ENCODE measurements around the gene UBE2G1.

Gene UBE2G1

GRCh38 chr17:4407851-4408250 lies 41.4 kb upstream of the UBE2G1 start:
- no peak for TF ChIP-seq CTCF (IDR thresholded peaks at IDR 0.05; ENCODE audit: poor library complexity, severe bottlenecking)
- Histone ChIP-seq H3K27ac (ENCODE audit: poor library complexity, severe bottlenecking) (no peak overlapping the region), H3K27me3 (ENCODE audit: insufficient read depth, poor library complexity, severe bottlenecking) (no peaks in the 10 kb centered on the region), H3K9me3 (ENCODE audit: severe bottlenecking) (no peaks in the 10 kb centered on the region), H3K4me1 (ENCODE audit: insufficient read depth, poor library complexity, severe bottlenecking) (no peaks in the 10 kb centered on the region), H3K4me3 (ENCODE audit: severe bottlenecking) (no peak overlapping the region), H3K36me3 (ENCODE audit: low read depth) (no peaks in the 10 kb centered on the region)
- ATAC-seq (ENCODE audit: low read depth), result no peak
- no peak for DNase-seq (ENCODE audit: low spot score)

GRCh38 chr17:4407216-4407615 lies 40.7 kb upstream of the UBE2G1 start:
- Histone ChIP-seq H3K4me1 (ENCODE audit: insufficient read depth, poor library complexity, severe bottlenecking) (no peaks in the 10 kb centered on the region), H3K27ac (ENCODE audit: poor library complexity, severe bottlenecking) (no peak overlapping the region), H3K27me3 (ENCODE audit: insufficient read depth, poor library complexity, severe bottlenecking) (no peaks in the 10 kb centered on the region), H3K4me3 (ENCODE audit: severe bottlenecking) (no peak overlapping the region), H3K36me3 (ENCODE audit: low read depth) (no peaks in the 10 kb centered on the region), H3K9me3 (ENCODE audit: severe bottlenecking) (no peaks in the 10 kb centered on the region)
- ATAC-seq (ENCODE audit: low read depth) (no peak), DNase-seq (ENCODE audit: low spot score) (no peak)
- no peak for TF ChIP-seq CTCF (IDR thresholded peaks at IDR 0.05; ENCODE audit: poor library complexity, severe bottlenecking)

GRCh38 chr17:4406386-4406785 lies 39.9 kb upstream of the UBE2G1 start:
- Histone ChIP-seq H3K36me3 (ENCODE audit: low read depth) (no peaks in the 10 kb centered on the region), H3K9me3 (ENCODE audit: severe bottlenecking) (no peaks in the 10 kb centered on the region), H3K4me1 (ENCODE audit: insufficient read depth, poor library complexity, severe bottlenecking) (no peaks in the 10 kb centered on the region), H3K27me3 (ENCODE audit: insufficient read depth, poor library complexity, severe bottlenecking) (no peaks in the 10 kb centered on the region), H3K4me3 (ENCODE audit: severe bottlenecking) (no peak overlapping the region), H3K27ac (ENCODE audit: poor library complexity, severe bottlenecking) (no peak overlapping the region)
- ATAC-seq (ENCODE audit: low read depth) (no peak), DNase-seq (ENCODE audit: low spot score) (no peak)
- no peak for TF ChIP-seq CTCF (IDR thresholded peaks at IDR 0.05; ENCODE audit: poor library complexity, severe bottlenecking)

GRCh38 chr17:4405699-4406098 lies 39.2 kb upstream of the UBE2G1 start:
- H3K36me3 ChIP-seq (ENCODE audit: low read depth), result no peaks in the 10 kb centered on the region
- no peaks in the 10 kb centered on the region for H3K9me3 ChIP-seq (ENCODE audit: severe bottlenecking)
- H3K4me1 ChIP-seq (ENCODE audit: insufficient read depth, poor library complexity, severe bottlenecking), result no peaks in the 10 kb centered on the region
- H3K27ac ChIP-seq (ENCODE audit: poor library complexity, severe bottlenecking), result no peak overlapping the region
- H3K27me3 ChIP-seq (ENCODE audit: insufficient read depth, poor library complexity, severe bottlenecking), result no peaks in the 10 kb centered on the region
- no peak for TF ChIP-seq CTCF (IDR thresholded peaks at IDR 0.05; ENCODE audit: poor library complexity, severe bottlenecking)
- ATAC-seq (ENCODE audit: low read depth), result no peak
- DNase-seq (ENCODE audit: low spot score), result no peak
- H3K4me3 ChIP-seq (ENCODE audit: severe bottlenecking), result no peak overlapping the region

GRCh38 chr17:4405038-4405669 lies 38.7 kb upstream of the UBE2G1 start:
- H3K36me3 ChIP-seq (ENCODE audit: low read depth), result no peaks in the 10 kb centered on the region
- H3K27ac ChIP-seq (ENCODE audit: poor library complexity, severe bottlenecking), result no peak overlapping the region
- ATAC-seq (ENCODE audit: low read depth) (no peak; the same call in 2 of the 3 replicates), DNase-seq (ENCODE audit: low spot score) (no peak)
- H3K9me3 ChIP-seq (ENCODE audit: severe bottlenecking), result no peaks in the 10 kb centered on the region
- no peak overlapping the region for H3K4me3 ChIP-seq (ENCODE audit: severe bottlenecking)
- H3K27me3 ChIP-seq (ENCODE audit: insufficient read depth, poor library complexity, severe bottlenecking), result no peaks in the 10 kb centered on the region
- no peaks in the 10 kb centered on the region for H3K4me1 ChIP-seq (ENCODE audit: insufficient read depth, poor library complexity, severe bottlenecking)
- no peak for TF ChIP-seq CTCF (IDR thresholded peaks at IDR 0.05; ENCODE audit: poor library complexity, severe bottlenecking)

Measured in RWPE2 (cell line).